HPDE6-E6E7 (cell line): ENCODE data around the gene ZDHHC23.

ENCODE experiments used
- DNase-seq: peaks from one replicate; pipeline ENCODE4 v3.0.0; 2011; ENCODE audit warnings: missing footprints; ENCODE audit errors: extremely low spot score

ZDHHC23 gene

DNA sequence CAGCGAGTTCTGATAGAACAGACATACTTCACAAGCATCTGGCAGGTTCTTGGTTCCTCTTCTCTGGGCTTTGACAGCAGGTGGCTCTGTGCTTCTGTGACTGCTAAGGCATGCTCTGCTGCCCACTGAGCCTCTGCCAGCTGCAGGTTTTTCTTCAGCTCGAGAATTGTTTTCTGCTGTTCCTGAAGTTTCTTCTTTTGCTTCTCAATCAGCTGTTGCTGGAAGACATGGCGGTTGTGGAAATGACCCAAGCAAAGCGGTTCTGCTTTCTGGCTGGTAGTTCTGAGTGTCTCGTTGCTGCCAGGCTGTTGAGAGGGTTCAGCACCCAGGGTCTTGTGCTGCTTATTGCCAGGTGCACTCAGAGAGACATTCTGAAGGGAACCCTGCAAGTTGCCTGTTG lies 57.7 kb downstream of the ZDHHC23 start:
- no peak for DNase-seq

GRCh38 chr3:114011059-114011797 lies 63.4 kb downstream of the ZDHHC23 start:
- DNase-seq, result no peak
